ENCODE results near the gene SORCS2. TPM values are rescaled to one million over a fixed set of nuclear protein-coding genes. Genes with fewer than 3 reads are reported as not detected.

The SORCS2 gene
- total and polyA plus RNA-seq, 2 of the 8 experiments (the other 6 are each of a cell fraction or from before 2014, with no cell fraction given), result 0.36 to 1.8 TPM

GRCh38 chr4:7228734-7229133 is 36.4 kb downstream of the SORCS2 start:
- FAIRE-seq, result no peak
- H3K14ac ChIP-seq (ENCODE audit: insufficient read length), result no peak overlapping the region

More at GRCh38 chr4:7228734-7229133, 36.4 kb downstream of the SORCS2 start:
- Histone ChIP-seq H2BK5ac (ENCODE audit: low read depth, low read length) (no peak overlapping the region), H4K20me1 (replicated peaks in 1 of 2; ENCODE audit: control insufficient read depth in 1 of 2, insufficient read depth in 2 of 2, low read length in 2 of 2) (no peaks in the 10 kb centered on the region), H2AK5ac (ENCODE audit: low read depth, low read length) (no peak overlapping the region), H3K56ac (replicated peaks; ENCODE audit: insufficient read length, low read depth, low read length) (no peak overlapping the region), H3K27ac (ENCODE audit: low read depth, low read length) (no peak overlapping the region), H3K9me3 (ENCODE audit: insufficient read depth in 2 of 2, low read depth in 1 of 2, low read length in 1 of 2) (peaks cover 0 to 3% of the 10 kb centered on the region in 2 experiments; a peak in 1 of 4 replicates), H3K18ac (ENCODE audit: extremely low read depth, low read length) (no peak overlapping the region), H3K23ac (ENCODE audit: insufficient read length) (no peak overlapping the region), H3K4me2 (ENCODE audit: insufficient read depth in 1 of 2, low read depth in 2 of 2, low read length in 2 of 2) (no peak overlapping the region), H3K79me1 (ENCODE audit: low read depth, low read length) (no peaks in the 10 kb centered on the region), H3K36me3 (ENCODE audit: control insufficient read depth in 2 of 4, insufficient read depth in 4 of 4, low read length in 3 of 4) (no peaks in the 10 kb centered on the region), H3K27me3 (replicated peaks in 1 of 4; ENCODE audit: control insufficient read depth in 3 of 4, extremely low read depth in 1 of 4, insufficient read depth in 3 of 4, low read length in 3 of 4) (no peaks in the 10 kb centered on the region), H2BK120ac (replicated peaks; ENCODE audit: low read depth, low read length) (no peak overlapping the region), H3K79me2 (ENCODE audit: control insufficient read depth in 1 of 2, insufficient read depth in 2 of 2, low read length in 2 of 2) (no peaks in the 10 kb centered on the region), H4K5ac (ENCODE audit: insufficient read length, low read depth, low read length) (no peak overlapping the region), H3K4me1 (replicated peaks in 1 of 4; ENCODE audit: control insufficient read depth in 3 of 4, insufficient read depth in 4 of 4, low read length in 3 of 4) (no peaks in the 10 kb centered on the region), H3K4ac (replicated peaks; ENCODE audit: insufficient read length, low read depth, low read length) (no peak overlapping the region), H3K9ac (replicated peaks in 1 of 4; ENCODE audit: extremely low read depth in 1 of 4, low read depth in 3 of 4, low read length in 3 of 4) (no peak overlapping the region), H2BK15ac (ENCODE audit: low read length) (no peak overlapping the region), H4K8ac (ENCODE audit: extremely low read depth, insufficient read depth, low read length) (no peak overlapping the region), H2BK20ac (ENCODE audit: low read length) (no peak overlapping the region), H3K4me3 (ENCODE audit: extremely low read depth in 1 of 4, insufficient read depth in 2 of 4, low read depth in 3 of 4, low read length in 4 of 4) (no peak overlapping the region), H3K23me2 (ENCODE audit: low read depth, low read length) (no peaks in the 10 kb centered on the region), H4K91ac (replicated peaks; ENCODE audit: insufficient read length, low read length) (no peak overlapping the region), H2AFZ (ENCODE audit: low read length) (no peak overlapping the region), H2BK12ac (ENCODE audit: low read depth, low read length) (no peak overlapping the region)
- CTCF ChIA-PET (ENCODE audit: partially characterized antibody), result interaction anchor here (1.2 kb wide), 1 partner anchor 10 kb away, joined by 3 read pairs; no protein-coding TSS in a partner anchor
- POLR2A ChIA-PET (ENCODE audit: partially characterized antibody), result no interaction called here
- no peak for DNase-seq (ENCODE audit: low read depth in 1 of 2, low spot score in 2 of 2)
- WGBS, 2 experiments (ENCODE audit: extremely low coverage in 1 of 2, insufficient coverage in 1 of 2, insufficient read length in 1 of 2, insufficient replicate concordance in 2 of 2, low coverage in 1 of 2, low lambda C conversion rate in 2 of 2, missing lambda C conversion rate in 1 of 2), result 89% methylated on average over 11 of the region's 11 CpGs; no CpG with 5 or more reads in 1 of the 2 experiments
- TF ChIP-seq CHD1 (IDR thresholded peaks at IDR 0.05; ENCODE audit: low read depth, low read length) (no peak), HDAC6 (IDR thresholded peaks at IDR 0.05; ENCODE audit: low read depth, low read length) (no peak), CHD2 (IDR thresholded peaks at IDR 0.05; ENCODE audit: low read length) (no peak), FOSL1 (IDR thresholded peaks at IDR 0.05; ENCODE audit: insufficient read depth, low read depth, low read length) (no peak), SUZ12 (IDR thresholded peaks at IDR 0.05; ENCODE audit: low read length) (no peak), ASH2L (IDR thresholded peaks at IDR 0.05; ENCODE audit: low read length) (no peak)
